ENCODE measurements around the gene ADGB. TPM values are rescaled to one million over a fixed set of nuclear protein-coding genes. Genes with fewer than 3 reads are reported as not detected.

Gene ADGB
- total RNA-seq, 1 donor from 2014 or later, result not detected

Other genes starting within 250 kb of the ADGB start
- 5.3 TPM for gene RAB32, start 55.1 kb upstream of the ADGB start, total RNA-seq

Measured in Right ventricle myocardium superior (tissue), 1 donor.